Muscle layer of colon (tissue), 2 donors: Measurements from ENCODE around the gene DNAJC27.

Experiments
- H3K27ac ChIP-seq: one replicate; pipeline ENCODE4 v1.7.0; 2013; ENCODE audit warnings: low read depth, mild to moderate bottlenecking, low read length, moderate library complexity
- H3K27me3 ChIP-seq, 2 donors: one replicate each; pipeline ENCODE4 v1.7.0; 2013; ENCODE audit warnings: low read length in 2 of 2, mild to moderate bottlenecking in 2 of 2; ENCODE audit not compliant: insufficient read depth in 2 of 2, control insufficient read depth in 1 of 2
- H3K36me3 ChIP-seq: one replicate; pipeline ENCODE4 v1.7.0; 2013; ENCODE audit warnings: mild to moderate bottlenecking, low read length; ENCODE audit not compliant: insufficient read depth
- H3K4me1 ChIP-seq: one replicate; pipeline ENCODE4 v1.7.0; 2013; ENCODE audit warnings: mild to moderate bottlenecking, low read length; ENCODE audit not compliant: insufficient read depth
- H3K4me3 ChIP-seq, 2 donors: one replicate each; pipeline ENCODE4 v1.7.0; 2013; ENCODE audit warnings: low read length in 2 of 2, low read depth in 1 of 2, mild to moderate bottlenecking in 1 of 2, moderate library complexity in 1 of 2
- H3K9ac ChIP-seq: one replicate; pipeline ENCODE4 v1.7.0; 2013; ENCODE audit warnings: low read length
- H3K9me3 ChIP-seq: one replicate; pipeline ENCODE4 v1.7.0; 2013; ENCODE audit warnings: mild to moderate bottlenecking, low read length
- donor health status: abdominal sarcoma.
- donor health status: Adenocarcinoma of cecum.

DNAJC27 gene

GRCh38 chr2:24924266-24924665 is 47.5 kb downstream of the DNAJC27 start:
- Histone ChIP-seq H3K9ac (no peak overlapping the region), H3K36me3 (no peaks in the 10 kb centered on the region), H3K4me3 (no peak overlapping the region), H3K4me1 (peaks cover 8% of the 10 kb centered on the region), H3K9me3 (no peaks in the 10 kb centered on the region), H3K27me3 (no peaks in the 10 kb centered on the region), H3K27ac (no peak overlapping the region)

- no peak overlapping the region for H3K9ac ChIP-seq
- peaks cover 8% of the 10 kb centered on the region for H3K4me1 ChIP-seq
- H3K27ac ChIP-seq = no peak overlapping the region
- H3K36me3 ChIP-seq = no peaks in the 10 kb centered on the region
- no peaks in the 10 kb centered on the region for H3K9me3 ChIP-seq
- no peak overlapping the region for H3K4me3 ChIP-seq
- H3K27me3 ChIP-seq = no peaks in the 10 kb centered on the region
Measured at GRCh38 chr2:24923106-24923505, 48.6 kb downstream of the DNAJC27 start.

GRCh38 chr2:24922556-24922955 is 49.2 kb downstream of the DNAJC27 start:
- Histone ChIP-seq H3K9me3 (no peaks in the 10 kb centered on the region), H3K36me3 (no peaks in the 10 kb centered on the region), H3K27ac (no peak overlapping the region), H3K9ac (no peak overlapping the region), H3K27me3 (no peaks in the 10 kb centered on the region), H3K4me1 (peaks cover 8% of the 10 kb centered on the region), H3K4me3 (no peak overlapping the region)

GRCh38 chr2:24920809-24921441 is 50.8 kb downstream of the DNAJC27 start:
- no peak overlapping the region for H3K9ac ChIP-seq
- H3K36me3 ChIP-seq = no peaks in the 10 kb centered on the region
- H3K4me1 ChIP-seq = no peaks in the 10 kb centered on the region
- H3K4me3 ChIP-seq = peak overlapping the region in 1 of 2 donors; percentile 47
- no peak overlapping the region for H3K27ac ChIP-seq
- H3K9me3 ChIP-seq = no peaks in the 10 kb centered on the region
- H3K27me3 ChIP-seq = no peaks in the 10 kb centered on the region

DNA sequence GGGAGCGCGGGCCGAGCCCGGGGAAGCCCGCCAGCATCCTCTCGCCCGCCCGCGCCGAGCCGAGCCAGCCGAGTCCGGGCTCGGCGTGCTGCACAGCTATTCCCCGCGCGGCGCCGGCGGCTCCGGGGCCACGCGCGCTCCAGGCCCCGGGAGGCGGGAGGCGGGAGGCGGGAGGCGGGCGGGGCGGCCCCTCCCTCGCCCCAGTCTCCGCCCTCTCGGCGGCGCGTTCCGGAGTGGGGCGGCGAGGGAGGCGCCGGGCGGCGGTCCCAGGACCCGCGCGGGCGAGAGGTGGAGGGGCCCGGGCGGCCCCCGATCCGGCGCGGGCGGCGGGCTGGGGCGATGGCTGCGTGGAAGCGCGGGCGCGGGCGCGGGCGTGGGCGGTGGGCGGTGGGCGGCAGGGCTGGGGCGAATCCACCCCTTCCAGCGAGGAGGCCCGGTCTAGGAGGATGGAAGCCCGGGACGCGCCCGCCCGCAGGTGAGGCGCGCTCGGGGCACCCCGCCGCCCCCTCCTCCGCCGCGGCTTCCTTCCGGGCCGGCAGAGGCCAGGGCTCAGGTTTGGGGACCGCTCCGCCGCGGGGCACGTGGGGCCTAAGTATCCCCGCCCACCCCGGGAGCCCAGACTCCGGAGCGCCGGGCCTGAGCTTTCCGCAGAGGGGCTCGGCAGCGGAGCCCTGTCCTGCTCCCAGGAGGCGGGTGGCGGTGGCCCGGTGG is 51.5 kb downstream of the DNAJC27 start, which contains the start of gene ADCY3:
Gene ADCY3 (minus strand): TSS at position 140 of the 711 bp plus-strand sequence. CDS start 1,250 bp downstream, outside the sequence.
- no peak within 1 kb of the TSS for H3K9ac ChIP-seq
- H3K36me3 ChIP-seq = no peaks in the 10 kb centered on the region
- no peaks in the 10 kb centered on the region for H3K27me3 ChIP-seq
- no peak within 1 kb of the TSS for H3K27ac ChIP-seq
- H3K9me3 ChIP-seq = no peaks in the 10 kb centered on the region
- H3K4me1 ChIP-seq = no peaks in the 10 kb centered on the region
- H3K4me3 ChIP-seq = peak within 1 kb of the TSS; percentile 55 to 57

DNA sequence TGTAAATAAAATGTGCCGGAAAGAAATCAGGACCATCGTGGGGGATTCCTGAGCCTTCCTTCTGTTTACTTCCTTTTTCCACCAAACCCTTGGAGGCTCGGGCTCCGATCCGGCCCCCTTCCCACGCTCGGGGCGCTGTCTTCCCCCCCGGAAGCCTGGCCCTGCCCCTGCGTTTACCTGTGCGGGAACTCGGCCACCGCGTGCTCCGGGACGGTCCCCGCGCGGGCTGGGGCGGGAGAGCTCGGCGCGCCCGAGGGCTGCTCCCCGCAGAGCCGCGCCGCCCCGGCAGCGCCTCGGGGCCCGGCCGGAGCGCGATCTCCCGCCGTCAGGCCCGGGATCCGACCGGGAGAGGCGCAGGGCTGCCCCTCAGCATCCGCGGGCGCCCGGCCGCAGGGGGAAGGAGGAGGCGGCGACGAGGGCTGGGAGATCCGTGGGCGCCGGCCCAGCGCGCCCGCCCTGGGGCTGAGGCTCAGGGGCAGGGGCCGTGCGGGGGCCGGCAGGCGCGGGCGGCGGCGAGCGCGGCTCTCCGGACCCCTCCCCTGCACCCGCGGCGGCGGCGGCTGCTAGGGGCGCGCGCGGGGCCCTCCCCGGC is 52.2 kb downstream of the DNAJC27 start:
- no peak overlapping the region for H3K27ac ChIP-seq
- H3K9me3 ChIP-seq = no peaks in the 10 kb centered on the region
- H3K36me3 ChIP-seq = no peaks in the 10 kb centered on the region
- H3K27me3 ChIP-seq = no peaks in the 10 kb centered on the region
- no peak overlapping the region for H3K9ac ChIP-seq
- H3K4me3 ChIP-seq = peak overlapping the region; percentile 55 to 57
- no peaks in the 10 kb centered on the region for H3K4me1 ChIP-seq

- peak overlapping the region; percentile 55 to 57 for H3K4me3 ChIP-seq
- H3K27me3 ChIP-seq = no peaks in the 10 kb centered on the region
- no peaks in the 10 kb centered on the region for H3K4me1 ChIP-seq
- H3K9me3 ChIP-seq = no peaks in the 10 kb centered on the region
- H3K27ac ChIP-seq = no peak overlapping the region
- H3K36me3 ChIP-seq = no peaks in the 10 kb centered on the region
- no peak overlapping the region for H3K9ac ChIP-seq
Measured at GRCh38 chr2:24919037-24919505, 52.7 kb downstream of the DNAJC27 start.

GRCh38 chr2:24918326-24919036 is 53.3 kb downstream of the DNAJC27 start:
- Histone ChIP-seq H3K27me3 (no peaks in the 10 kb centered on the region), H3K9ac (no peak overlapping the region), H3K9me3 (no peaks in the 10 kb centered on the region), H3K36me3 (no peaks in the 10 kb centered on the region), H3K27ac (no peak overlapping the region), H3K4me1 (no peaks in the 10 kb centered on the region), H3K4me3 (peak overlapping the region in 1 of 2 donors; percentile 55)

- no peak overlapping the region for H3K4me3 ChIP-seq
- no peaks in the 10 kb centered on the region for H3K9me3 ChIP-seq
- no peaks in the 10 kb centered on the region for H3K27me3 ChIP-seq
- H3K36me3 ChIP-seq = no peaks in the 10 kb centered on the region
- H3K27ac ChIP-seq = no peak overlapping the region
- H3K9ac ChIP-seq = no peak overlapping the region
- H3K4me1 ChIP-seq = no peaks in the 10 kb centered on the region
Measured at GRCh38 chr2:24917731-24918325, 53.9 kb downstream of the DNAJC27 start.

GRCh38 chr2:24917086-24917485 is 54.7 kb downstream of the DNAJC27 start:
- H3K27ac ChIP-seq = no peak overlapping the region
- no peak overlapping the region for H3K9ac ChIP-seq
- no peaks in the 10 kb centered on the region for H3K27me3 ChIP-seq
- no peaks in the 10 kb centered on the region for H3K4me1 ChIP-seq
- no peaks in the 10 kb centered on the region for H3K9me3 ChIP-seq
- no peaks in the 10 kb centered on the region for H3K36me3 ChIP-seq
- no peak overlapping the region for H3K4me3 ChIP-seq

GRCh38 chr2:24915796-24916195 is 56.0 kb downstream of the DNAJC27 start:
- no peaks in the 10 kb centered on the region for H3K9me3 ChIP-seq
- H3K9ac ChIP-seq = no peak overlapping the region
- no peaks in the 10 kb centered on the region for H3K36me3 ChIP-seq
- no peak overlapping the region for H3K4me3 ChIP-seq
- no peak overlapping the region for H3K27ac ChIP-seq
- no peaks in the 10 kb centered on the region for H3K4me1 ChIP-seq
- no peaks in the 10 kb centered on the region for H3K27me3 ChIP-seq
